HG03442 (cell line): Measurements from ENCODE around the gene STK32C.
A peak's percentile ranks its signal among the peaks of the same experiment; 100 is the strongest.
"Not testable (repeated sequence)": the region's sequence is repeated elsewhere in the genome, so short reads cannot be mapped to it uniquely, and the experiment has no call there.

ENCODE experiments used
- ATAC-seq: cut with Tn5 transposase; IDR thresholded peaks from one replicate; pipeline ENCODE4 v1.9.1; 2021; ENCODE audit warnings: mild to moderate bottlenecking, moderate library complexity; ENCODE audit not compliant: unreplicated experiment

STK32C gene

DNA sequence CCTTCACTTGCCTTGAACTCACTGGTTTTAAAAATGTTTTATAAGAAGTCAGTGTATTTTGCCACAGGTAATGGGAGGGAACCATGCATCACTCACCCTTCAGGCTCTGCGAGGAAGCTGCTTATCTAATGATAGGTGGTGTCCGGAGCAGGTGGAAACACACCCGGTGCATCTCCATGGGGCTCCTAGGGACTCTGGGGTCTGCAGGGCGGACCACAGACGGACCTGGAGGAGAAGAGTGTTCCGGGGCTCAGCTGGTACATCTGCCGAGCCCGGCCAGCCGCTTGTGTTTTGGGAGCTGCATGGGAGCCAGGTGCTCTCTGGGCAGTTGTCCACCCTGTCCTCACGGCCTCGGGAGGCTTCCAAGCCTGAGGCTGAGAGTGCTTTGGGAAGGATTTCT is 31.5 kb upstream of the STK32C start:
- ATAC-seq: no peak

DNA sequence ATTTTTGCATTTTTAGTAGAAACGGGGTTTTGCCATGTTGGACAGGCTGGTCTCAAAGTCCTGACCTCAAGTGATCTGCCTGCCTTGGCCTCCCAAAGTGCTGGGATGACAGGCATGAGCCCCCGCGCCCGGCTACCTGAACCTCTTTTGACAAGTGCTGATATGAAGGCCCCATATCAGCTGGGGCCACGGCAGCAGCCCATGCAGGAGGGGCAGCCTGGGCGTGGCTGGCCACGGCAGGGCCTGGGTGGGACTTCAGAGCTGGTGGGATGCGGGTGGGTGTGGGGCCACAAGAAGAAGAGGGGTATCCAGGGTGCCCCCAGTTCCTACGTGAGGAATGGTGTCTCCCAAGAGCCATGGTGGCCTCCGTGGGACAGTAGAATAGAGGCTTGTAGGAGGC is 31.1 kb upstream of the STK32C start:
- no peak for ATAC-seq

DNA sequence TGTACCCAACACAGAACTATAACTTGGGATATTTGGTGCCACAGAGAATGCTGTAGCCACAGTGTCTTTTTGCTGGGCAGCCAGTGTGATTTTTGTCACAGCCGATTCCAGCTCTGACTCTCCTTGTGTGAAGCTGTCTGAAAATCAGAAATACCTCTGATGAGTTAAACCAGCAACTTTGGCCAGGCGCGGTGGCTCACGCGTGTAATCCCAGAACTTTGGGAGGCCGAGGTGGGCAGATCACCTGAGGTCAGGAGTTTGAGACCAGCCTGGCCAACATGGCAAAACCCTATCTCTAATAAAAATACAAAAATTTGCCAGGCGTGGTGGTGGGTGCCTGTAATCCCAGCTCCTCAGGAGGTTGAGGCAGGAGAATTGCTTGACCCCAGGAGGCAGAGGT is 30.1 kb upstream of the STK32C start:
- ATAC-seq: not testable (repeated sequence)

DNA sequence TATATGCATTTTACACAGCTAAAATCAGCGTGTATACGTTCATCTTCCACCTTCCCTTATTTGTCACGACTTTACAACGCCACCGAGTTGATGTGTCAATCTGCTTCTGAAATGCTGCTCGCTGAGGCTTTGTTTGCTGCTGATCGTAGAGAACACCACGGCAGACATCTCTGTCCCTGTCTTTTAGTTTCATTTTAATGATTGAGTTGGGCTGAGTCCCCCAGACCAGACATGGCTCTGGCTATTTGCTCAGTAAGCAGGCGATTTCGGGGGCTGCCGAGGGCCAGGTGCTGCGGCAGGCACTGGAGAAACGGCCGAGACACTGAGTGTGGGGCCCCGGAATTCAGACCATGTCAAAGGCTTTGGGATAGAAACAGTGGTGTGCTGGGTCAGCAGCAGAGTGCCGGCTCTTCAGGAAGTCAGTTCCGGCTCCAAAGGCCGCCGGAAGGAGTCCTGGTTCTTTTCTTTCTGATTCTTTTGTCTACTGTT is 29.2 kb upstream of the STK32C start:
- ATAC-seq: no peak

DNA sequence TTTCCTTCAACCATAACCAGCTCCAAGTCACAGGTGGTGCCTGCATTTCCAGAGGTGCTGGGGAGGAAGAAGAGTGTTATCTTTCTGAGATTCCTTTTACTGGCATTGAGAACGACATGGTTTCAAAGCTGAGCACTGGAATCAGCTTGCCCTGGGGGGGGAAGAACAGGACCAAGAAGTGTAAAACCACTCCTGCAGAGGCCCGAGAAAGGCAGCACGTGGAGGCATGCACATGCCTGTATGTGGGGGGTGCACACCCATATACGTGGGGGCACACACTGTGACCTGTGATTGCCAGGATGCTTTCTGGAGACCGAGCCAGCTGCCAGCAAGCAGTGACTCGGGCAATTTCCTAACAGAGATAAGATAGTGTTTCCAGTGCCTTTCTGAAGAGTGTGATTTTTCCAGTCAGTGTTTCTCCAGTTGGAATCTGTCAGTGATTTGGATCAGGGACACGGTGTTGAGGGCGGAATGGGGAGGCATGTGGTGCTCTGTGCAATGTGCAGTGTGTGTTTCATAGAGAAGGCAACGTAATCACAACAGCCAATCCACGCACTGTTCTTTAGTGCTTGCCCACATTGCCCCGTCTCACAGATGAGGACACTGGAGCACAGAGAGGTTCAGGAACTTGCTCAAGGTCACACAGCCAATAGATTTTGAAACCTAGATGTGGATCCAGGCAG is 28.5 kb upstream of the STK32C start:
- ATAC-seq: no peak

DNA sequence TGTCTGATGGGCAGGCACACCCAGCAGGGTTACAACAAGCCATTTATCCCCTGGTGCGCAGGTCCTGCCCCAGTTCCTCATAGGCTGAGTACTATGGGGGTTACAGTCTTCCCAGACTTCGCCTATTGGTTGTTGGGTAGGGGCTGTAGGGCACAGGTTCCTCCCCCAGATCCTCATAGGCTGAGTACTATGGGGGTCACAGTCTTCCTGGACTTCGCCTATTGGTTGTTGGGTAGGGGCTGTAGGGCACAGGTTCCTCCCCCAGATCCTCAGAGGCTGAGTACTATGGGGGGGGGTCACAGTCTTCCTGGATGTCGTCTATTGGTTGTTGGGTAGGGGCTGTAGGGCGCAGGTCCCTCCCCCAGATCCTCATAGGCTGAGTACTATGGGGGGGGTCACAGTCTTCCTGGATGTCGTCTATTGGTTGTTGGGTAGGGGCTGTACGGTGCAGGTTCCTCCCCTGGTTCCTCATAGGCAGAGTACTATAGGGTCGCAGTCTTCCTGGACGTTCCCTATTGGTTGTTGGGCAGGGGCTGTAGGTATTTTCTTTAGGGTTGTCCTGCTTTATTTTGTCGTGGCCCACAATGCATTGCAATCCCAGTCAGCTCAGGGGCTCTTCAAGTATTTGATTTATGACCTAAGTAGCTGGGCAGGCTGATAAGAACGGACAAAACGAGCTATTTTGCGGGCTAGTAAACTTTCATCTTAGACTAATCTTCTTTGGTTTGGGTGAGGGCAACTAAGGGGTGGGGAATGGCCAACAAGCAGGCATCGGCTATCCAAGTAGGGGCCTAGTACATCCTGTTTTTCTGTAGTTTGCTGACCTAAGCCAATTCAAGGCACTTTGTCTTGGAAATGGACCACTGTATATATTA is 27.7 kb upstream of the STK32C start:
- no peak for ATAC-seq

DNA sequence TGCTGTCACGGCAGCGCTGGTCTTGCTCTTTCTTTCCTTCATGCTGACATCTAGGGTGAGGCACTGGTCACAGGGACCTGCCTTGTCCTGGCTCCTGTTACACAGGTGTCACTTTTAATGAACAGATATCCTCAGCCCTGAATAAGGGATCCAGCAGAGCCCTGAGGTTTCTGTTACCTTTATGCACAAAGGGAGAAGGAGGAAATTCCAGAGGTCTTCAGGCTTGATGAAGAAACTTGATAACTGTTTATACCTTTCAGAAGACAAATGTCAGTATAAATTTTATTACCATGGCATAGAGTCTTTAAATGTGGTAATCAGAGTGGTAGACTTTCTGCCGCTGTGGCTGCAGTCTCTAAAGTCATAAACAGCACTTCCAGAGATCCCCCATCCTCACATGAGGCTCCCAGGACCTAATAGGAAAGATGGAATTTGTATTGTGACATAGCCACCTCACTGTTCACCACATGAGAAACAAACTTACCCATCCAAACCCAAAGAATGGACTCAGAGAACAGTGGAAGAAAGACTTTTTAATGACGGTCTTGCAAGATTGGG is 27.0 kb upstream of the STK32C start:
- no peak for ATAC-seq

DNA sequence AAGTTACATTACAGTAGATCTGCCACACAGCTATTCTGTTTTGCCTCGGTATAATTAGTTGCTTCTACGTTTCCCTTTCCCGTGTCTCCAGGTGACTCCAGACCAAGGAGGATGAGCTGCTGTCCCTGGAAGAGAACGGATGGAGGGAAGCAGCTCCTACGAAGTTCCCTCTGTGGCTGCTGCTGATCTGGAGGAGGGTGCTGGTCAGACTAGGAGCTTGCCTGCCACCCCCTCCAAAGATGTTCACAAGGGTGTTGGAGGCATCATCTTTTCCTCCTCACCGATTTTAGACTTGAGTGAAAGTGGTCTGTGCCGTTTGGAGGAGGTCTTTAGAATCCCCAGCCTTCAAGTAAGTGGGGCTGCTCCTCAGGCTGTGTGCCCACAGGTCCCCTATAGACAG is 25.6 kb upstream of the STK32C start:
- no peak for ATAC-seq

DNA sequence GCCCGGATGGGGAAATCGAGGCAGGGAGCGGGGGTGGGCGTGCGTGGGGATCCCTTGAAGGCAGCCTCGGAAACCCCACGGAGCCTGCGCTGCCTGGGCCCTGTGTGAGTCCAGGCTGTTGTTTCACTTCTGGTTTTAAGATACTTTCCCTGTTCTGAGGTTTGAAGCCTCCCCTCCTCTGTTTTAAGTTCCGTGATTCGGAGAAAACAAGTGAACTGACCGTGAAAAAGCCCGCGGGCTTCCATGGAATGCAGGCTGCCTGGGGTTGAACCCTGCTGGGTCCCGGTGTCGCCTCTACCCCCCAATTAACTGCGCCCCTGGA is 24.6 kb upstream of the STK32C start:
- ATAC-seq: peak; percentile 48

DNA sequence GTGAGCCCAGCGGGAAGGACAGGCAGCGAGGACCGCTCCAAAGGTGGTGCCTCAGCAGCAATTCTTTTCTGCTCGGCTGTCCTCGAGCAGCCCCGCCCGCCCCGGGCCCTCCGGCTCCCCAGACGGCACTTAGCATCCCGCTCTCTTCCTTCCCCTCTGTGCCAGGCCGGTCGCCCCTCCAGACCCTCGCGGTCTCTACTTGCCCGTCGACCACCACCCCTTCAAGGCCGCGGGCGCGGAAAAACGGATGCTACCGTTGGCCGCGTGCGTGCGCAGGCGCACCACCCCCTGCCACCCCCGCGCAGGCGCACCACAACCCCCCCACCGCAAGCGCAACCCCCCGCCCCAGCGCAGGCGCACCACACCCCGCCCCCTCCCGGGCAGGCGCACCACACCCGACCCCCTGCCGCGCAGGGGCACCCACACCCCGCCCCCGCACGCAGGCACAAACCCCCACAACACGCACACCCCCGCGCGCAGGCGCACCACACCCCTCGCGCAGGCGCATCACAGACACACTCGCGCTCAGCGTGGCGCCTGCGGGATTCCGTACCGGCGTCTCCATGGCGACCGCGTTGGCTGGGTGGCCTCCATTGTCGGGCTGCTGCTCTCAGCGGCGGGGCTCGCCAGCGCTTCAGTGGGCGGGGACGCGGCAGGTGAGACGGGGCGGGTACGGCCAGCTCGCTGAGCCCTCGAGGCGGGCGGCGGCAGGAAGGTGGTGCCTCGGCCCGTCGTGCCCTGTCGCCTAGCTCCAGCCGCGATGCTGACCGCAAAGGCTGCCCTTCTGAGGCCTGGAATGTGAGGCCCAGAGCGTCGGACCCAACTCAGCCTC is 24.1 kb upstream of the STK32C start, which contains the start of gene LRRC27:
Gene LRRC27, plus strand, starts transcription at position 593 of the 832 bp plus-strand sequence. CDS start 1,332 bp downstream, outside the sequence.
- ATAC-seq: peak; percentile 82

DNA sequence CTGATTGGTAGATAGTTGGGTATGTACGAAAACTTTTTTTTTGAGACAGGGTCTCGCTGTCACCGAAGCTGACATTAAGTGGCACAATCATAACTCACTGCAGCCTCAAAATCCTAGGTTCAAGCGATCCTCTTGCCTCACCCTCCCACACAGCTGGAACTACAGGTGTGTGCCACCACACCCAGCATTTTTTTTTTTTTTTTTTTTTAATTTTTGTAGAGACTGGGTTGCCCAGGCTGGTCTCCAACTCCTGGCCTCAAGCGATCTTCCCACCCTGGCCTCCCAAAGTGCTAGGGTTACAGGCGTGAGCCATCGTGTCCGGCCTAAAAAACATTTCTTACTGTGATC is 22.7 kb upstream of the STK32C start:
- ATAC-seq: no peak

DNA sequence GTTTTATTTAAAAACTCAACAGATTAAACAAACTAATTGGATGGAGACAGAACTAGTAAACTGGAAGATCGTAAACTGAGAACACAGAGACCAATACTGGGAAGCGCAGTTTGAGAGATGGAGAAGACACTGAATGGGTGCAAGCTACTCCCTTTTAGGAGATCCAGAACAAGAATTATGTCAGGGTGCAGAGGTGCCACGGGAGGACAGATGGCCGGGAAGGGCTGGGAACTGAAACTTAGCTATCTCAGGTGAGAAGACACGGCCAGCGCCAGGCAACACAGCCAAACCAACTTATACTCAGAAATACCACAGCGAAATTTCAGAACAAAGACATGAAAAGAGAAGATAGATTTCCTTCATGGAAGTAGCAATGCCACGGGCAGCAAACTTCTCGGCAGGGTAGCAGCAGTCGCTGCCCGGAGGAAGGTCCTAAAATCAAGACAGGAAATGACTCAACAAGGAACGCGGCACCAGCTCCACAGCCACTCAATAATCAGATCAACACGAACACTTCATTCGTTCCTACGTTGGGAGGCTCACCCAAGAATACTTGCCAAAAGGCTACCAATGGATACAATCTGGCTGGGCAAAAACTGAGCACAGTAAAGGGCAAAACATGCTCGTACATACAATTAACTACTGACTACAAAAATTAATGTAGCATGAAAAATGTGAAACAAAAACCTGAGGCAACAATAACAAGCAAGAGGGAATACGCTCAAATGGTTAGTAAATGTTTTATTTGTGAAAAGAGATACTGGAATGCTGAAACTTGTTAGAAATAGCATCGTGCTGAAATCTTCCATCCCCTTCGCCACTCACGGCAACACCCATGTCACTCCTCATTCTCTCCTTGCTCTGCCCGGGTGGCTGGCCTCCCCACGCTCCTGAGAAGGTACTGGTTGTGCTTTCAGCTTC is 22.1 kb upstream of the STK32C start:
- ATAC-seq: no peak

DNA sequence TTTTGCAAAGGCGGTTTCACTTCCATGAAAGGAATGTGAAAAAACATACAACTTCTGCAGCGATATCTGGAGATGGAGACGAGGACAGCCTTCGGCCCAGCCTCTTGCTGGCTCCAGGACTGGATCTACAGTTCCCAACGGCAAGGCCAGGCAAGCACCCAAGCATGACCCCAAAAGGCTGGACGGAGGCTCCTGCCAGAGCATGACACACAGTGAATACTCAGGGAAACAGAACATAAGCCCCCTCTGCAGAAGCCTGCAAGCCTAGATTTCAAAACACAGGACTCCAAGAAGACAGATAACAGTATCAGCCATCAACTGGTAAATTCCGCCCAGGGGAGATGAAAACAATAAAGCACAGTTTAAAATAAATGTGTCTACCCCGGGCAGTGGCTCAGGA is 21.0 kb upstream of the STK32C start:
- ATAC-seq: no peak

DNA sequence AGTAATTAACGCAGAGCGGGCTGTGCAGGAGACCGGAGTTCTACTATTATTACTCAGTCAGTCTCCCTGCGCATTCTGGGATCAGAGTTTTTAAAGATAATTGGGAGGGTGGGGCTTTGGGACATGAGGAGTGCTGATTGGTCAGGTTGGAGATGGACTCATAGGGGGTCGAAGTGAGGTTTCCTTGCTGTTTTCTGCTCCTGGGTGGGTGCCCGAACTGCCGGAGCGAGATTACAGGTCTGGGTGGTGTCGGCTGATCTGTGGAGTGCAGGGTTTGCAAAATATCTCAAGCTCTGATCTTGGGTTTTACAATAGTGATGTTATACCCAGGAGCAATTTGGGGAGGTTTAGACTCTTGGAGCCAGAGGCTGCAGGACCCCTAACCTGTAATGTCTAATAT is 20.4 kb upstream of the STK32C start:
- no peak for ATAC-seq

DNA sequence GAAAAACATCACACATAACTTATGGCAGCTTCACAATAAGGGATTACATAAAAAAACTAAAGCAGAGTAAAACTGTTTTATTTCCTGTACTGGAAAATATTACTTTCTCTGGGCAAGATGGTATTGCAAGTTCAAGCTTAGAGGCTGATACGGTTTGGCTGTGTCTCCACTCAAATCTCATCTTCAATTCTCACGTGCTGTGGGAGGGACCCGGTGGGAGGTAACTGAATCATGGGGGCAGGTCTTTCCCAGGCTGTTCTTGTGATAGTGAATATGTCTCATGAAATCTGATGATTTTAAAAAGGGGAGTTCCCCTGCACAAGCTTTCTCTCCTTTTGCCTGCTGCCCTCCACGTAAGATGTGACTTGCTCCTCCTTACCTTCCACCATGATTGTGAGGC is 19.2 kb upstream of the STK32C start:
- ATAC-seq: no peak

DNA sequence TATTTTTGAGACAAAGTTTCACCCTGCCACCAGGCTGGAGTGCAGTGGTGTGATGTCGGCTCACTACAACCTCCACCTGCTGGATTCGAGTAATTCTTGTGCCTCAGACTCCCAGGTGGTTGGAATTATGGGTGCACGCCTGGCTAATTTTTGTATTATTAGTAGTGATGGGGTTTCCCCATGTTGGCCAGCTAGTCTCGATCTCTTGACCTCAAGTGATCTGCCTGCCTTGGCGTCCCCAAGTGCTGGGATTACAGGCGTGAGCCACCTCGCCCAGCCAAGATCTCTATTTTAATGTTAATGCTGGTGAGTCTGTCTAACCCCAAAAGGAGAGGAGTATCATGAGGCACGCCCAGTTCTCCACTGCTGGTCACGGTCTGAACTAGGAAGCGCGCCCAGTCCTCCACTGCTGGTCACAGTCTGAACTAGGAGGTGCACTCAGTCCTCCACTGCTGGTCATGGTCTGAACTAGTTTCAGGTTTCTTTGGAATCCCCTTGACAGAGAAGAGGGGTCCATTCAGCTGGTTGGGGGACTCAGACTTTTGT is 18.7 kb upstream of the STK32C start:
- ATAC-seq: peak; percentile 37

DNA sequence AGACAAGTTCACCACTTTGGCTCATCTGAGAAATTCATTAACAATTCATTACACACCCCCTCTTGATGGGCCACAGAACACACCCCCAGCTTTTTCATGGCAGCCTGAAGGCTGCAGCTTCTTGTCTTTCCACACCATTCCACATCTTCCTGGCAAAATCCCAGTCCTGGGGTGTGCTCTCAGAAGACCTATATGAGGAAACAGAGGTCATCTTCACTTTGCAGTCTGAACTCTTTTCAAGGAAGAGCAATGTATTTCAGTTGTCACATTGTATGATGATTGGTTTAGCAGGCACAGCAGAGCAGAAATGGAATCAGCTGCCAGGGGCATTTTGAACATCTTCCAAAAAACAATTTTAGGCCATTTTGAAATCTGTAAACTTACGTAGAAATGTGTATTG is 16.4 kb upstream of the STK32C start:
- ATAC-seq: no peak

DNA sequence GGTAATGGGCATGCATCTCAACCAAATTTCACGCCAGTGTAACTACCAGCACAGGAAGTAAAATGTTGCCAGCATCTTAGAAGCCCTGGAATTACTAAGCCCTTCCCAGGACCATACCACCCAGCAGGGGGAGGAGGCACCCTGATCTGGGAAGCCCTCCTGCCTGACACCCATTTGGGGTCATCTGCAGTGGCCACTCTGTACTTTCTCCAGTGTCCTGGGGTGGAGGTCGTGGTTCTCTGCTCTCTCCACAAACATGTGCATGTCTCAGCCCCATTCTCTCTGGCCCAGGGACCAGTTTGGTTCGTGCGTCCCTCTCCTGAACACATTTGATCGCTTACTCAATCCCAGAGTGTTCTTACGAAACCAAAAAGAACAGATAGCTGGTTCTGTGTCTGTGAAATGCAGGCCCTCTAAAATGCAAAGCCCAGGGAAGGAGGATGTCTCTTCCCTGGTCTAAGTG is 14.9 kb upstream of the STK32C start:
- ATAC-seq: no peak

DNA sequence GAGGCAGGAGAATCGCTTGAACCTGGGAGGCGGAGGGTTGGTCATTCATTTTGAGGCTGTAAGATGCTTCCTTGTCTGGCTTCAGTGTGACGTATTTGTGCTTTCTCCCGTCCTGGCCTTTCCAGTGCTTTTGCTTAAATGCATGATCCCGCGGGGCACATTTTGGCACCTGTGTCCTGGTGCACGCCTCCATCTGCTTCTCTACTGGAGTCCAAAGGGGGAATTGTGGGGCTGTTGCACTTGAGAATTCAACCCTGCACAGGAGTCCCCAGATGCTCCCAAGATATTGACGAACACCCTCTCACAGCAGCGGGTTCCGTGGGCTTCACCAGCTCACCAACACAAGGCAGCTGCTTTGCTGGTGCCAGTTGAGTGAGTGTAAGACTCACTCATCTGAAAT is 14.0 kb upstream of the STK32C start:
- no peak for ATAC-seq
